Muscle of back (tissue), 13 donors: ENCODE measurements around the gene CUTA. TPM values are rescaled to one million over a fixed set of nuclear protein-coding genes. Genes with fewer than 3 reads are reported as not detected.

Experiments used
- DNase-seq, 3 donors: peaks; one replicate each; pipeline versions ENCODE4 v3.0.0 to v3.0.0-alpha.2; 2013
- long read RNA-seq, 9 donors: transcript quantifications; one replicate each; lab custom pipeline, GENCODE V29; 2026
- polyA plus RNA-seq, 10 donors: library from polyadenylated mRNA; unstranded; fragments of 120-200 nt; gene quantifications; one replicate each; pipeline ENCODE4 v1.2.1, GENCODE V29; 2013; ENCODE audit not compliant: insufficient read length in 10 of 10

Gene CUTA
- 100 to 1,000 TPM; 109 to 154 (median 123) TPM for polyA plus RNA-seq
- long read RNA-seq, donor 1, transcript CUTA-203 (6 exons, 937 nt) = minor isoform, 28 of 84 reads
- long read RNA-seq, donor 1, transcript CUTA-214 (6 exons, 661 nt) = minor isoform, 11 of 84 reads
- long read RNA-seq, donor 1, transcript CUTA-210 (6 exons, 769 nt) = minor isoform, 13 of 84 reads
- long read RNA-seq, donor 1, transcript CUTA-205 (5 exons, 1,054 nt) = major isoform, 30 of 84 reads
- long read RNA-seq, donor 1, partial matches to known transcripts = 0 of 84 reads
- long read RNA-seq, donor 1, other reads (novel, unspliced or antisense) = 0 of 84 reads
- long read RNA-seq, donor 2, transcript CUTA-205 (5 exons, 1,054 nt) = major isoform, 16 of 54 reads
- long read RNA-seq, donor 2, transcript CUTA-214 (6 exons, 661 nt) = minor isoform, 13 of 54 reads
- long read RNA-seq, donor 2, transcript CUTA-203 (6 exons, 937 nt) = minor isoform, 14 of 54 reads
- long read RNA-seq, donor 2, transcript CUTA-210 (6 exons, 769 nt) = minor isoform, 9 of 54 reads
- long read RNA-seq, donor 2, partial matches to known transcripts = 0 of 54 reads
- long read RNA-seq, donor 2, other reads (novel, unspliced or antisense) = 0 of 54 reads
- long read RNA-seq, donor 3 = 0 reads
- long read RNA-seq, donor 4, transcript CUTA-210 (6 exons, 769 nt) = minor isoform, 10 of 51 reads
- long read RNA-seq, donor 4, transcript CUTA-214 (6 exons, 661 nt) = minor isoform, 8 of 51 reads
- long read RNA-seq, donor 4, transcript CUTA-203 (6 exons, 937 nt) = major isoform, 16 of 51 reads
- long read RNA-seq, donor 4, transcript CUTA-205 (5 exons, 1,054 nt) = minor isoform, 15 of 51 reads
- long read RNA-seq, donor 4, partial matches to known transcripts = 0 of 51 reads
- long read RNA-seq, donor 4, other reads (novel, unspliced or antisense) = 0 of 51 reads
- long read RNA-seq, donor 5, transcript CUTA-205 (5 exons, 1,054 nt) = minor isoform, 33 of 109 reads
- long read RNA-seq, donor 5, transcript CUTA-210 (6 exons, 769 nt) = minor isoform, 12 of 109 reads
- long read RNA-seq, donor 5, transcript CUTA-214 (6 exons, 661 nt) = minor isoform, 13 of 109 reads
- long read RNA-seq, donor 5, transcript CUTA-203 (6 exons, 937 nt) = major isoform, 34 of 109 reads
- long read RNA-seq, donor 5, partial matches to known transcripts = 10 of 109 reads
- long read RNA-seq, donor 5, other reads (novel, unspliced or antisense) = 0 of 109 reads
- long read RNA-seq, donor 6, transcript CUTA-210 (6 exons, 769 nt) = minor isoform, 15 of 94 reads
- long read RNA-seq, donor 6, transcript CUTA-214 (6 exons, 661 nt) = minor isoform, 14 of 94 reads
- long read RNA-seq, donor 6, transcript CUTA-205 (5 exons, 1,054 nt) = minor isoform, 26 of 94 reads
- long read RNA-seq, donor 6, transcript CUTA-203 (6 exons, 937 nt) = major isoform, 31 of 94 reads
- long read RNA-seq, donor 6, partial matches to known transcripts = 0 of 94 reads
- long read RNA-seq, donor 6, other reads (novel, unspliced or antisense) = 0 of 94 reads
- long read RNA-seq, donor 7, transcript CUTA-210 (6 exons, 769 nt) = minor isoform, 15 of 66 reads
- long read RNA-seq, donor 7, transcript CUTA-214 (6 exons, 661 nt) = minor isoform, 6 of 66 reads
- long read RNA-seq, donor 7, transcript CUTA-203 (6 exons, 937 nt) = minor isoform, 16 of 66 reads
- long read RNA-seq, donor 7, transcript CUTA-205 (5 exons, 1,054 nt) = major isoform, 18 of 66 reads
- long read RNA-seq, donor 7, partial matches to known transcripts = 6 of 66 reads
- long read RNA-seq, donor 7, other reads (novel, unspliced or antisense) = 0 of 66 reads
- long read RNA-seq, donor 8, transcript CUTA-214 (6 exons, 661 nt) = minor isoform, 12 of 62 reads
- long read RNA-seq, donor 8, transcript CUTA-205 (5 exons, 1,054 nt) = major isoform, 21 of 62 reads
- long read RNA-seq, donor 8, transcript CUTA-210 (6 exons, 769 nt) = minor isoform, 9 of 62 reads
- long read RNA-seq, donor 8, transcript CUTA-203 (6 exons, 937 nt) = minor isoform, 20 of 62 reads
- long read RNA-seq, donor 8, partial matches to known transcripts = 0 of 62 reads
- long read RNA-seq, donor 8, other reads (novel, unspliced or antisense) = 0 of 62 reads
- long read RNA-seq, donor 9, transcript CUTA-203 (6 exons, 937 nt) = major isoform, 8 of 12 reads
- long read RNA-seq, donor 9, partial matches to known transcripts = 0 of 12 reads
- long read RNA-seq, donor 9, other reads (novel, unspliced or antisense) = 0 of 12 reads

GRCh38 chr6:33417903-33418689 is at the start of gene CUTA:
Gene CUTA (minus strand): TSS chr6:33418107. CDS start chr6:33418000, 107 bp downstream.
- peak; percentile 100 for DNase-seq

GRCh38 chr6:33467091-33467490 is 49.2 kb upstream of the CUTA start:
- no peak for DNase-seq

- DNase-seq = no peak
These were observed 48.3 kb upstream of the CUTA start for GRCh38 chr6:33466075-33466735.

- no peak for DNase-seq
These were observed 41.3 kb upstream of the CUTA start for GRCh38 chr6:33459226-33459625.

GRCh38 chr6:33458676-33459075 is 40.8 kb upstream of the CUTA start:
- DNase-seq = no peak

GRCh38 chr6:33456156-33456555 is 38.2 kb upstream of the CUTA start:
- no peak for DNase-seq

GRCh38 chr6:33455051-33455450 is 37.1 kb upstream of the CUTA start:
- no peak for DNase-seq

- DNase-seq = peak; percentile 95 to 98 (median 96)
These were observed 36.4 kb upstream of the CUTA start, which contains the start of gene ZBTB9 for GRCh38 chr6:33454009-33454946. Gene ZBTB9 (plus strand): TSS chr6:33454576. CDS start chr6:33455101, 525 bp downstream.

- no peak for DNase-seq
These were observed 35.6 kb upstream of the CUTA start for GRCh38 chr6:33453393-33454008.

- DNase-seq = no peak
These were observed 34.6 kb upstream of the CUTA start for GRCh38 chr6:33452496-33452895.

- DNase-seq = no peak
These were observed 33.7 kb upstream of the CUTA start for GRCh38 chr6:33451606-33452005.

GRCh38 chr6:33450434-33450833 is 32.5 kb upstream of the CUTA start:
- no peak for DNase-seq

GRCh38 chr6:33446356-33446755 is 28.4 kb upstream of the CUTA start:
- peak in 1 of 3 donors; percentile 0 for DNase-seq

GRCh38 chr6:33445119-33445603 is 27.3 kb upstream of the CUTA start:
- no peak for DNase-seq

GRCh38 chr6:33443619-33444504 is 26.0 kb upstream of the CUTA start:
- DNase-seq = no peak
